IPS DF 4.7 (cell line): ENCODE measurements around the gene VEZF1.
"Not testable (repeated sequence)": the region's sequence is repeated elsewhere in the genome, so short reads cannot be mapped to it uniquely, and the experiment has no call there.

Source experiments
- DNase-seq: peaks from one replicate; pipeline ENCODE4 v3.0.0-alpha.2; 2013; ENCODE audit warnings: low spot score; ENCODE audit errors: extremely low read depth

VEZF1 gene

GRCh38 chr17:57974053-57974824 lies 13.8 kb downstream of the VEZF1 start:
- DNase-seq, result not testable (repeated sequence)

- DNase-seq, result no peak
Measured at GRCh38 chr17:57972151-57972550, 15.9 kb downstream of the VEZF1 start.

GRCh38 chr17:57971572-57971971 lies 16.5 kb downstream of the VEZF1 start:
- no peak for DNase-seq

GRCh38 chr17:57970710-57971109 lies 17.3 kb downstream of the VEZF1 start:
- DNase-seq, result no peak

GRCh38 chr17:57968456-57968855 lies 19.6 kb downstream of the VEZF1 start:
- DNase-seq, result no peak

- DNase-seq, result no peak
Measured at GRCh38 chr17:57966875-57967274, 21.2 kb downstream of the VEZF1 start.

- no peak for DNase-seq
Measured at GRCh38 chr17:57966246-57966645, 21.8 kb downstream of the VEZF1 start.

GRCh38 chr17:57965521-57966160 lies 22.4 kb downstream of the VEZF1 start:
- DNase-seq, result no peak

- DNase-seq, result no peak
Measured at GRCh38 chr17:57963149-57963511, 24.9 kb downstream of the VEZF1 start.

- DNase-seq, result no peak
Measured at GRCh38 chr17:57962279-57963148, 25.5 kb downstream of the VEZF1 start.

GRCh38 chr17:57959929-57960328 lies 28.1 kb downstream of the VEZF1 start:
- DNase-seq, result no peak

GRCh38 chr17:57958391-57958790 lies 29.7 kb downstream of the VEZF1 start:
- DNase-seq, result not testable (repeated sequence)

- no peak for DNase-seq
Measured at GRCh38 chr17:57957886-57958285, 30.2 kb downstream of the VEZF1 start.

GRCh38 chr17:57957120-57957850 lies 30.8 kb downstream of the VEZF1 start:
- no peak for DNase-seq

- DNase-seq, result no peak
Measured at GRCh38 chr17:57956291-57957119, 31.5 kb downstream of the VEZF1 start.

- DNase-seq, result no peak
Measured at GRCh38 chr17:57955183-57955931, 32.7 kb downstream of the VEZF1 start, which contains the start of gene CUEDC1. Gene CUEDC1, minus strand, starts transcription at chr17:57955412. Its CDS starts 69,848 bp downstream, at chr17:57885564.

- no peak for DNase-seq
Measured at GRCh38 chr17:57954397-57955182, 33.5 kb downstream of the VEZF1 start.

GRCh38 chr17:57953705-57954396 lies 34.2 kb downstream of the VEZF1 start:
- DNase-seq, result no peak
